ENCODE data around the gene CFAP61. TPM values are rescaled to one million over a fixed set of nuclear protein-coding genes. Genes with fewer than 3 reads are reported as not detected.

CFAP61 gene
- total RNA-seq, 1 experiment from 2014 or later: 0.61 TPM

DNA sequence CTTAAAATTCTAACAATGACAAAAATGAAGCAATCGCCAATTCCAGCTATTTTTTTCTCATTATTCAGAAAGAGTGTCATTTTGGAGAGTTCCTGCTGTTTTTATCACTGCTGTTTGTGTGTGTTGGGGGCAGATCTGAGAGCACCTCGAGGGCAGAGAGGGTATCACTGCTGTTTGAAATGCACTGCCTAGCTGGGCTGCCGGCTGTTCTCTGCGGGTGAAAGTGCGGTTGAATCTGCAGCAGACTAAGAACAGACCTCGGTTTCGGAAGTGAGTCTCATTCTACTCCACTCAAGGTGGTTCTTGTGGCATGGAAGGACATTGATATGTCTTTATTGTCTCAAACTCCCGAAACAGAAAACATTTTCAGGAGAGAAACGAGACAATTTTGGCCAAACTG is 333.9 kb downstream of the CFAP61 start (continued):
- TF ChIP-seq, protein P1, sequence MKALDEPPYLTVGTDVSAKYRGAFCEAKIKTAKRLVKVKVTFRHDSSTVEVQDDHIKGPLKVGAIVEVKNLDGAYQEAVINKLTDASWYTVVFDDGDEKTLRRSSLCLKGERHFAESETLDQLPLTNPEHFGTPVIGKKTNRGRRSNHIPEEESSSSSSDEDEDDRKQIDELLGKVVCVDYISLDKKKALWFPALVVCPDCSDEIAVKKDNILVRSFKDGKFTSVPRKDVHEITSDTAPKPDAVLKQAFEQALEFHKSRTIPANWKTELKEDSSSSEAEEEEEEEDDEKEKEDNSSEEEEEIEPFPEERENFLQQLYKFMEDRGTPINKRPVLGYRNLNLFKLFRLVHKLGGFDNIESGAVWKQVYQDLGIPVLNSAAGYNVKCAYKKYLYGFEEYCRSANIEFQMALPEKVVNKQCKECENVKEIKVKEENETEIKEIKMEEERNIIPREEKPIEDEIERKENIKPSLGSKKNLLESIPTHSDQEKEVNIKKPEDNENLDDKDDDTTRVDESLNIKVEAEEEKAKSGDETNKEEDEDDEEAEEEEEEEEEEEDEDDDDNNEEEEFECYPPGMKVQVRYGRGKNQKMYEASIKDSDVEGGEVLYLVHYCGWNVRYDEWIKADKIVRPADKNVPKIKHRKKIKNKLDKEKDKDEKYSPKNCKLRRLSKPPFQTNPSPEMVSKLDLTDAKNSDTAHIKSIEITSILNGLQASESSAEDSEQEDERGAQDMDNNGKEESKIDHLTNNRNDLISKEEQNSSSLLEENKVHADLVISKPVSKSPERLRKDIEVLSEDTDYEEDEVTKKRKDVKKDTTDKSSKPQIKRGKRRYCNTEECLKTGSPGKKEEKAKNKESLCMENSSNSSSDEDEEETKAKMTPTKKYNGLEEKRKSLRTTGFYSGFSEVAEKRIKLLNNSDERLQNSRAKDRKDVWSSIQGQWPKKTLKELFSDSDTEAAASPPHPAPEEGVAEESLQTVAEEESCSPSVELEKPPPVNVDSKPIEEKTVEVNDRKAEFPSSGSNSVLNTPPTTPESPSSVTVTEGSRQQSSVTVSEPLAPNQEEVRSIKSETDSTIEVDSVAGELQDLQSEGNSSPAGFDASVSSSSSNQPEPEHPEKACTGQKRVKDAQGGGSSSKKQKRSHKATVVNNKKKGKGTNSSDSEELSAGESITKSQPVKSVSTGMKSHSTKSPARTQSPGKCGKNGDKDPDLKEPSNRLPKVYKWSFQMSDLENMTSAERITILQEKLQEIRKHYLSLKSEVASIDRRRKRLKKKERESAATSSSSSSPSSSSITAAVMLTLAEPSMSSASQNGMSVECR (CRISPR knock-in tag; IDR thresholded peaks at IDR 0.05; ENCODE audit: borderline replicate concordance): no peak
- no peak for TF ChIP-seq IRF2 (CRISPR knock-in tag; IDR thresholded peaks at IDR 0.05; ENCODE audit: borderline replicate concordance, low read depth)
- no peak for TF ChIP-seq SMAD4 (CRISPR knock-in tag; IDR thresholded peaks at IDR 0.05)

DNA sequence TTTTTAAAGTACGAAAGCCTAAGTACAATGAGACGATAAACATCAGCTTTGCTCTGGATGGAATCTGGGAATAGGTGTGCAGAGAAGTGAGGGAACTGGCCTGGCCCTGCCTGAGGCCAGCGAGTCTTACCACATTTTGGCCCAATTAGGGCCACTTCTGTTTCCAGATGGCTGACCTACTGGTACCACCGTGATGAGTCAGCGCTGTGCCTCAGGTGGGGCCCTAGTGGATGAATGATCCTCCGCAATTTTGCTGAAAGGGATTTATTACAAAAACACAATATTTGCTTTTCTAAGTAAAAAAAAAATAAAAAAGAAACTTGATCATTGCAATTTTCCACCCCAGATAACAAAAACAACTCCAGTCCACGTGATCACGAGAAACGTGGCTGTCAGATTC is 338.1 kb downstream of the CFAP61 start:
- H3K4me1 Mint-ChIP-seq: peaks cover 3% of the 10 kb centered on the region; the same call in 1 of the 2 replicates
- no peak for TF ChIP-seq NFE2L1 (CRISPR knock-in tag; IDR thresholded peaks at IDR 0.05)
- TF ChIP-seq SMAD4 (CRISPR knock-in tag; IDR thresholded peaks at IDR 0.05): no peak
- no peak for TF ChIP-seq MYBL2 (CRISPR knock-in tag; IDR thresholded peaks at IDR 0.05)
- no peak for TF ChIP-seq CREB1 (CRISPR knock-in tag; IDR thresholded peaks at IDR 0.05)
- TF ChIP-seq, protein P2, sequence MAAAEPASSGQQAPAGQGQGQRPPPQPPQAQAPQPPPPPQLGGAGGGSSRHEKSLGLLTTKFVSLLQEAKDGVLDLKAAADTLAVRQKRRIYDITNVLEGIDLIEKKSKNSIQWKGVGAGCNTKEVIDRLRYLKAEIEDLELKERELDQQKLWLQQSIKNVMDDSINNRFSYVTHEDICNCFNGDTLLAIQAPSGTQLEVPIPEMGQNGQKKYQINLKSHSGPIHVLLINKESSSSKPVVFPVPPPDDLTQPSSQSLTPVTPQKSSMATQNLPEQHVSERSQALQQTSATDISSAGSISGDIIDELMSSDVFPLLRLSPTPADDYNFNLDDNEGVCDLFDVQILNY (CRISPR knock-in tag; IDR thresholded peaks at IDR 0.05): no peak
- TF ChIP-seq CBFB (CRISPR knock-in tag; IDR thresholded peaks at IDR 0.05; ENCODE audit: low read depth): no peak
- TF ChIP-seq NR2C2 (CRISPR knock-in tag; IDR thresholded peaks at IDR 0.05): no peak
- TF ChIP-seq, protein P3, sequence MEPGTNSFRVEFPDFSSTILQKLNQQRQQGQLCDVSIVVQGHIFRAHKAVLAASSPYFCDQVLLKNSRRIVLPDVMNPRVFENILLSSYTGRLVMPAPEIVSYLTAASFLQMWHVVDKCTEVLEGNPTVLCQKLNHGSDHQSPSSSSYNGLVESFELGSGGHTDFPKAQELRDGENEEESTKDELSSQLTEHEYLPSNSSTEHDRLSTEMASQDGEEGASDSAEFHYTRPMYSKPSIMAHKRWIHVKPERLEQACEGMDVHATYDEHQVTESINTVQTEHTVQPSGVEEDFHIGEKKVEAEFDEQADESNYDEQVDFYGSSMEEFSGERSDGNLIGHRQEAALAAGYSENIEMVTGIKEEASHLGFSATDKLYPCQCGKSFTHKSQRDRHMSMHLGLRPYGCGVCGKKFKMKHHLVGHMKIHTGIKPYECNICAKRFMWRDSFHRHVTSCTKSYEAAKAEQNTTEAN (CRISPR knock-in tag; IDR thresholded peaks at IDR 0.05): no peak
- TF ChIP-seq, protein P1 (CRISPR knock-in tag; IDR thresholded peaks at IDR 0.05; ENCODE audit: borderline replicate concordance): no peak
- TF ChIP-seq, protein P4, sequence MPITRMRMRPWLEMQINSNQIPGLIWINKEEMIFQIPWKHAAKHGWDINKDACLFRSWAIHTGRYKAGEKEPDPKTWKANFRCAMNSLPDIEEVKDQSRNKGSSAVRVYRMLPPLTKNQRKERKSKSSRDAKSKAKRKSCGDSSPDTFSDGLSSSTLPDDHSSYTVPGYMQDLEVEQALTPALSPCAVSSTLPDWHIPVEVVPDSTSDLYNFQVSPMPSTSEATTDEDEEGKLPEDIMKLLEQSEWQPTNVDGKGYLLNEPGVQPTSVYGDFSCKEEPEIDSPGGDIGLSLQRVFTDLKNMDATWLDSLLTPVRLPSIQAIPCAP (CRISPR knock-in tag; IDR thresholded peaks at IDR 0.05): no peak
- TF ChIP-seq, protein P5, sequence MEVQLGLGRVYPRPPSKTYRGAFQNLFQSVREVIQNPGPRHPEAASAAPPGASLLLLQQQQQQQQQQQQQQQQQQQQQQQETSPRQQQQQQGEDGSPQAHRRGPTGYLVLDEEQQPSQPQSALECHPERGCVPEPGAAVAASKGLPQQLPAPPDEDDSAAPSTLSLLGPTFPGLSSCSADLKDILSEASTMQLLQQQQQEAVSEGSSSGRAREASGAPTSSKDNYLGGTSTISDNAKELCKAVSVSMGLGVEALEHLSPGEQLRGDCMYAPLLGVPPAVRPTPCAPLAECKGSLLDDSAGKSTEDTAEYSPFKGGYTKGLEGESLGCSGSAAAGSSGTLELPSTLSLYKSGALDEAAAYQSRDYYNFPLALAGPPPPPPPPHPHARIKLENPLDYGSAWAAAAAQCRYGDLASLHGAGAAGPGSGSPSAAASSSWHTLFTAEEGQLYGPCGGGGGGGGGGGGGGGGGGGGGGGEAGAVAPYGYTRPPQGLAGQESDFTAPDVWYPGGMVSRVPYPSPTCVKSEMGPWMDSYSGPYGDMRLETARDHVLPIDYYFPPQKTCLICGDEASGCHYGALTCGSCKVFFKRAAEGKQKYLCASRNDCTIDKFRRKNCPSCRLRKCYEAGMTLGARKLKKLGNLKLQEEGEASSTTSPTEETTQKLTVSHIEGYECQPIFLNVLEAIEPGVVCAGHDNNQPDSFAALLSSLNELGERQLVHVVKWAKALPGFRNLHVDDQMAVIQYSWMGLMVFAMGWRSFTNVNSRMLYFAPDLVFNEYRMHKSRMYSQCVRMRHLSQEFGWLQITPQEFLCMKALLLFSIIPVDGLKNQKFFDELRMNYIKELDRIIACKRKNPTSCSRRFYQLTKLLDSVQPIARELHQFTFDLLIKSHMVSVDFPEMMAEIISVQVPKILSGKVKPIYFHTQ (CRISPR knock-in tag; IDR thresholded peaks at IDR 0.05): no peak
- TF ChIP-seq ZNF263 (CRISPR knock-in tag; IDR thresholded peaks at IDR 0.05; ENCODE audit: low read depth): no peak
- TF ChIP-seq FOXJ3 (CRISPR knock-in tag; IDR thresholded peaks at IDR 0.05; ENCODE audit: borderline replicate concordance): no peak

More for the DNA sequence above, 338.1 kb downstream of the CFAP61 start:
- Mint-ChIP-seq H3K27me3 (ENCODE audit: low read depth) (no peaks in the 10 kb centered on the region), H3K9me3 (no peaks in the 10 kb centered on the region), H3K36me3 (0 out of 2 replicates have a peak, but pooled peaks cover 8% of the 10 kb centered on the region), H3K27ac (no peak overlapping the region), H3K4me3 (no peak overlapping the region)
- DNase-seq (ENCODE audit: low spot score) (no peak), ATAC-seq (no peak)
- ChIA-PET POLR2A (no interaction called here), CTCF (no interaction called here)
